RCC 7860 (cell line): ENCODE data around the gene F8.

Source experiments
- DNase-seq: peaks from one replicate; pipeline ENCODE4 v3.0.0-alpha.2; 2015; ENCODE audit warnings: low spot score
- FAIRE-seq: peaks from 2 replicates; lab custom pipeline; 2012; peaks lifted over from hg19 to GRCh38; lab: Jason Lieb, UNC

F8 gene

GRCh38 chrX:155022585-155022984, at the start of gene F8:
Gene F8 (minus strand): TSS chrX:155022723. CDS start chrX:155022552, 171 bp downstream.
- FAIRE-seq: no peak
- DNase-seq: no peak

- DNase-seq (no peak), FAIRE-seq (no peak)
Measured at GRCh38 chrX:155071694-155072280, 49.3 kb upstream of the F8 start.

- FAIRE-seq (no peak), DNase-seq (peak; percentile 69)
Measured at GRCh38 chrX:155070975-155071693, 48.6 kb upstream of the F8 start, which contains the start of the genes BRCC3, CMC4 and MTCP1. Gene BRCC3 (plus strand): TSS chrX:155071508. CDS start chrX:155071528, 20 bp downstream. Gene CMC4 (minus strand): TSS chrX:155071136. CDS start chrX:155064023, 7,113 bp downstream. Gene MTCP1 (minus strand): TSS chrX:155071136. CDS start chrX:155066010, 5,126 bp downstream.

- no peak for FAIRE-seq
- DNase-seq: no peak
Measured at GRCh38 chrX:155070663-155070974, 48.1 kb upstream of the F8 start.

GRCh38 chrX:155070038-155070437, 47.5 kb upstream of the F8 start:
- DNase-seq (no peak), FAIRE-seq (no peak)

- FAIRE-seq (no peak), DNase-seq (no peak)
Measured at GRCh38 chrX:155069414-155069813, 46.9 kb upstream of the F8 start.

- FAIRE-seq (peak; percentile 91), DNase-seq (peak; percentile 67)
Measured at GRCh38 chrX:155068165-155068564, 45.6 kb upstream of the F8 start.

GRCh38 chrX:155065035-155065734, 42.7 kb upstream of the F8 start:
- DNase-seq (peak; percentile 13), FAIRE-seq (peak; percentile 79)

- FAIRE-seq (no peak), DNase-seq (no peak)
Measured at GRCh38 chrX:155061760-155062159, 39.2 kb upstream of the F8 start.

GRCh38 chrX:155056877-155057792, 34.6 kb upstream of the F8 start:
- FAIRE-seq (peak; percentile 45), DNase-seq (peak; percentile 41)

- no peak for DNase-seq
- no peak for FAIRE-seq
Measured at GRCh38 chrX:155056471-155056870, 33.9 kb upstream of the F8 start.

- FAIRE-seq: no peak
- DNase-seq: no peak
Measured at GRCh38 chrX:155055494-155055893, 33.0 kb upstream of the F8 start.

- DNase-seq (no peak), FAIRE-seq (no peak)
Measured at GRCh38 chrX:155054255-155054654, 31.7 kb upstream of the F8 start.

- no peak for FAIRE-seq
- DNase-seq: no peak
Measured at GRCh38 chrX:155053656-155054055, 31.1 kb upstream of the F8 start.

GRCh38 chrX:155052738-155053498, 30.4 kb upstream of the F8 start:
- FAIRE-seq: peak; percentile 84
- DNase-seq: peak; percentile 57

- DNase-seq (no peak), FAIRE-seq (no peak)
Measured at GRCh38 chrX:155048977-155049619, 26.6 kb upstream of the F8 start.

GRCh38 chrX:155046811-155047528, 24.4 kb upstream of the F8 start:
- no peak for FAIRE-seq
- no peak for DNase-seq

- no peak for FAIRE-seq
Measured at GRCh38 chrX:155046129-155046810, 23.7 kb upstream of the F8 start.

More at GRCh38 chrX:155046129-155046810, 23.7 kb upstream of the F8 start:
- DNase-seq: no peak
